ENCODE data around the gene DEPDC5. TPM values are rescaled to one million over a fixed set of nuclear protein-coding genes. Genes with fewer than 3 reads are reported as not detected.
"Not testable (repeated sequence)": the region's sequence is repeated elsewhere in the genome, so short reads cannot be mapped to it uniquely, and the experiment has no call there.

Gene DEPDC5
- total and polyA plus RNA-seq, 12 donors, result 14.4 to 35.9 (median 23.1) TPM

- Histone ChIP-seq H3K4me1 (replicated peaks in 1 of 2) (peaks cover 22 to 35% of the 10 kb centered on the region in 2 donors), H3K9me3 (replicated peaks in 1 of 3) (no peaks in the 10 kb centered on the region), H3K36me3 (replicated peaks in 1 of 2) (peaks cover 0 to 10% of the 10 kb centered on the region in 2 donors), H3K4me3 (no peak overlapping the region), H3K27me3 (no peaks in the 10 kb centered on the region), H3K27ac (no peak overlapping the region)
- intact Hi-C loops (cut with DNase I), result no loop called here
- WGBS, 4 donors, result 94 to 100% (median 98%) methylated on average over 2 of the region's 2 CpGs
- DNase-seq, result no peak
- TF ChIP-seq, protein P1, sequence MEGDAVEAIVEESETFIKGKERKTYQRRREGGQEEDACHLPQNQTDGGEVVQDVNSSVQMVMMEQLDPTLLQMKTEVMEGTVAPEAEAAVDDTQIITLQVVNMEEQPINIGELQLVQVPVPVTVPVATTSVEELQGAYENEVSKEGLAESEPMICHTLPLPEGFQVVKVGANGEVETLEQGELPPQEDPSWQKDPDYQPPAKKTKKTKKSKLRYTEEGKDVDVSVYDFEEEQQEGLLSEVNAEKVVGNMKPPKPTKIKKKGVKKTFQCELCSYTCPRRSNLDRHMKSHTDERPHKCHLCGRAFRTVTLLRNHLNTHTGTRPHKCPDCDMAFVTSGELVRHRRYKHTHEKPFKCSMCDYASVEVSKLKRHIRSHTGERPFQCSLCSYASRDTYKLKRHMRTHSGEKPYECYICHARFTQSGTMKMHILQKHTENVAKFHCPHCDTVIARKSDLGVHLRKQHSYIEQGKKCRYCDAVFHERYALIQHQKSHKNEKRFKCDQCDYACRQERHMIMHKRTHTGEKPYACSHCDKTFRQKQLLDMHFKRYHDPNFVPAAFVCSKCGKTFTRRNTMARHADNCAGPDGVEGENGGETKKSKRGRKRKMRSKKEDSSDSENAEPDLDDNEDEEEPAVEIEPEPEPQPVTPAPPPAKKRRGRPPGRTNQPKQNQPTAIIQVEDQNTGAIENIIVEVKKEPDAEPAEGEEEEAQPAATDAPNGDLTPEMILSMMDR (IDR thresholded peaks at IDR 0.05), result no peak
Observed at GRCh38 chr22:31736458-31736857, 17.4 kb upstream of the DEPDC5 start.

DNA sequence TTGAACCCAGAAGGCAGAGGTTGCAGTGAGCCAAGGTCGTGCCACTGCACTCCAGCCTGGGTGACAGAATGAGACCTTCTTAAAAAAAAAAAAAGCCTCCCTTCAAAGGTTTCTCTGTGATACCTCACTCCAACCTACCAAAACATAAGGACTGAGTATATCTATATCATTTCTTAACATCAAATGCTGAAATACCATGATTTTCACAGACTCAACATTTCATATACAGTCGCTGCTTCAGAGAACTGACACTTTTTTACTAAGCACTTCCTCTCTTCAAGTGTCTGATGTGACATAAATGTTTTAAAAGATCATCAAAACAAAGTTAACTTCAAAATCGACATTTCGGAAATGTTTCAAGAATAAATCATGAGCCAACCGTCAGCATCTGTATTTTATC is 15.9 kb upstream of the DEPDC5 start:
- Histone ChIP-seq H3K4me3 (no peak overlapping the region), H3K36me3 (replicated peaks in 1 of 2) (peaks cover 0 to 10% of the 10 kb centered on the region in 2 donors), H3K4me1 (replicated peaks in 1 of 2) (peaks cover 22 to 29% of the 10 kb centered on the region in 2 donors), H3K9me3 (replicated peaks in 1 of 3) (no peaks in the 10 kb centered on the region), H3K27ac (peak overlapping the region in 1 of 5 donors; percentile 5), H3K27me3 (no peaks in the 10 kb centered on the region)
- TF ChIP-seq, protein P1 (IDR thresholded peaks at IDR 0.05), result no peak
- TF ChIP-seq POLR2A (IDR thresholded peaks at IDR 0.05), result no peak
- WGBS, 4 donors, result 62 to 71% (median 67%) methylated on average over 5 of the region's 5 CpGs
- DNase-seq, result no peak
- intact Hi-C loops (cut with DNase I), result no loop called here

DNA sequence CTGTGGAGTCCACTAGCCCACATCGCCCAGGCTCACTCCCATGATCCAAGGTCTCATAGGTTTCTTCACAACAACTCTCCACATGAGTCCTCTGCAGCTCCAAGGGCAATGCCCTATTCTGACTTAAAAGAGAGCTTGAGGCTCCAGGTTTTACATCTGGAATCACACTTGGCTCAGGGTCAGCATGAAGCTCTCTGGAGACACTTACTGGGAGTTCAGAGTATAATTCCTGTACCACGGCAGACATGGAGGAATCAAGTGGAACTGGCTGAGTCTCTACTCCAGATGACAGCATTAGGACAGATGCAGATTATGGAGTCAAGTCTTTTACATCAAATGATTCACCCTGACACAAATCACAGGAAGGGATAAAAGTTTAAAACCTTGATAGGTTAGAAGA is 15.3 kb upstream of the DEPDC5 start:
- TF ChIP-seq POLR2A (IDR thresholded peaks at IDR 0.05), result no peak
- TF ChIP-seq, protein P1 (IDR thresholded peaks at IDR 0.05), result no peak
- peaks cover 22 to 29% of the 10 kb centered on the region in 2 donors for H3K4me1 ChIP-seq (replicated peaks in 1 of 2)
- peak in 4 of 7 donors; percentile 28 to 66 (median 34) for DNase-seq
- no peaks in the 10 kb centered on the region for H3K27me3 ChIP-seq
- 29 to 49% (median 38%) methylated on average over 2 of the region's 2 CpGs for WGBS, 4 donors
- no peaks in the 10 kb centered on the region for H3K9me3 ChIP-seq (replicated peaks in 1 of 3)
- peaks cover 0 to 10% of the 10 kb centered on the region in 2 donors for H3K36me3 ChIP-seq (replicated peaks in 1 of 2)
- intact Hi-C loops (cut with DNase I), result no loop called here
- peak overlapping the region in 3 of 5 donors; percentile 5 to 67 (median 29) for H3K27ac ChIP-seq
- no peak overlapping the region for H3K4me3 ChIP-seq

- peak; percentile 29 to 77 (median 75) for DNase-seq
- Histone ChIP-seq H3K4me3 (no peak overlapping the region), H3K27me3 (no peaks in the 10 kb centered on the region), H3K4me1 (replicated peaks in 1 of 2) (peaks cover 22 to 25% of the 10 kb centered on the region in 2 donors), H3K36me3 (replicated peaks in 1 of 2) (peaks cover 0 to 7% of the 10 kb centered on the region in 2 donors), H3K27ac (peak overlapping the region in 4 of 5 donors; percentile 55 to 82 (median 63)), H3K9me3 (replicated peaks in 1 of 3) (no peaks in the 10 kb centered on the region)
- intact Hi-C loops (cut with DNase I), result loop anchor here in 1 of 2 donors (10.0 kb wide), 1 partner anchor 55 kb away; no protein-coding TSS in a partner anchor
- 14 to 39% (median 24%) methylated on average over 2 of the region's 2 CpGs for WGBS, 4 donors
- TF ChIP-seq, protein P1 (IDR thresholded peaks at IDR 0.05), result no peak
Observed at GRCh38 chr22:31739795-31740201, 14.0 kb upstream of the DEPDC5 start.

- DNase-seq, result peak in 3 of 7 donors; percentile 3 to 50 (median 25)
- H3K36me3 ChIP-seq (replicated peaks in 1 of 2); H3K27me3 ChIP-seq; H3K4me3 ChIP-seq; H3K9me3 ChIP-seq (replicated peaks in 1 of 3): not testable (repeated sequence)
- H3K27ac ChIP-seq, result peak overlapping the region in 4 of 5 donors; percentile 43 to 82 (median 63)
- H3K4me1 ChIP-seq (replicated peaks in 1 of 2), result peaks cover 22 to 24% of the 10 kb centered on the region in 2 donors
- WGBS, 4 donors, result 56 to 67% (median 59%) methylated on average over 7 of the region's 7 CpGs
- intact Hi-C loops (cut with DNase I), result loop anchor here in 1 of 2 donors (10.0 kb wide), 1 partner anchor 56 kb away; no protein-coding TSS in a partner anchor
Observed at GRCh38 chr22:31740314-31740713, 13.5 kb upstream of the DEPDC5 start.
